WTC11 (cell line): ENCODE results near the gene CLCN7.

Source experiments
- ATF6 ChIP-seq: sonication (generic); formaldehyde crosslinking; IDR thresholded peaks from 2 replicates; pipeline ENCODE4 v1.8.1; 2023; ENCODE audit warnings: mild to moderate bottlenecking, missing genetic modification reagents
- CTCF ChIP-seq: fragments of 200-600 bp; IDR thresholded peaks from 2 replicates; pipeline ENCODE4 v1.8.0; 2022; ENCODE audit warnings: antibody characterized with exemption
- MAX ChIP-seq: sonication (generic); formaldehyde crosslinking; IDR thresholded peaks from 2 replicates; pipeline ENCODE4 v1.8.0; 2022; ENCODE audit warnings: mild to moderate bottlenecking, missing genetic modification reagents
- SOX15 ChIP-seq: fragments of 250-450 bp; sonication (Bioruptor Pico); IDR thresholded peaks from 2 replicates; pipeline ENCODE4 v1.9.0; 2021; ENCODE audit warnings: mild to moderate bottlenecking

GRCh38 chr16:1395444-1396031 lies 79.3 kb downstream of the CLCN7 start:
- no peak for TF ChIP-seq CTCF
- no peak for TF ChIP-seq SOX15 (CRISPR knock-in tag)
- TF ChIP-seq ATF6 (CRISPR knock-in tag): no peak
- TF ChIP-seq MAX: no peak
